Neural cell (in vitro differentiated cells): ENCODE results near the gene MERTK. TPM values are rescaled to one million over a fixed set of nuclear protein-coding genes. Genes with fewer than 3 reads are reported as not detected.

Experiments used
- H2AFZ ChIP-seq: fragments of 200-600, 300-800 bp; sonication (generic), shearing (Covaris generic); 2 replicates; pipeline ENCODE4 v1.6.0; 2014; ENCODE audit warnings: low read depth, mild to moderate bottlenecking, antibody characterized with exemption, low read length, moderate library complexity
- H3F3A ChIP-seq: fragments of 200-600 bp; shearing (Covaris generic); 2 replicates; pipeline ENCODE4 v1.6.1; 2016; ENCODE audit warnings: mild to moderate bottlenecking, moderate library complexity, mixed read lengths, antibody characterized with exemption, low read length; ENCODE audit not compliant: insufficient read depth, poor library complexity, severe bottlenecking
- H3K27ac ChIP-seq: fragments of 200-600, 300-800 bp; sonication (generic), shearing (Covaris generic); 2 replicates; pipeline ENCODE4 v1.5.1; 2014; ENCODE audit warnings: mild to moderate bottlenecking, low read length, moderate library complexity
- H3K27me3 ChIP-seq: fragments of 300-800, 200-600 bp; sonication (generic), shearing (Covaris generic); 2 replicates; pipeline ENCODE4 v1.6.0; 2014; ENCODE audit warnings: mild to moderate bottlenecking, low read depth, low read length, moderate library complexity; ENCODE audit not compliant: insufficient read depth
- H3K36me3 ChIP-seq: fragments of 300-800, 200-600 bp; sonication (generic), shearing (Covaris generic); 2 replicates; pipeline ENCODE4 v1.5.1; 2014; ENCODE audit warnings: mild to moderate bottlenecking, antibody characterized with exemption, low read length, moderate library complexity; ENCODE audit not compliant: insufficient read depth
- H3K4me2 ChIP-seq: fragments of 300-800, 200-600 bp; sonication (generic), shearing (Covaris generic); 2 replicates; pipeline ENCODE4 v1.6.0; 2014; ENCODE audit warnings: mild to moderate bottlenecking, low read length
- H3K4me3 ChIP-seq: fragments of 300-800, 200-600 bp; sonication (generic), shearing (Covaris generic); 2 replicates; pipeline ENCODE4 v1.5.1; 2014; ENCODE audit warnings: mild to moderate bottlenecking, low read length, moderate library complexity
- H3K79me2 ChIP-seq: fragments of 200-600 bp; shearing (Covaris generic); replicated peaks from 2 replicates; pipeline ENCODE4 v1.6.0; 2014; ENCODE audit warnings: mild to moderate bottlenecking, low read length, moderate library complexity; ENCODE audit not compliant: insufficient read depth
- H3K9ac ChIP-seq: fragments of 300-800, 200-600 bp; sonication (generic), shearing (Covaris generic); 2 replicates; pipeline ENCODE4 v1.6.1; 2016; ENCODE audit warnings: mild to moderate bottlenecking, low read length, mixed read lengths
- H3K9me2 ChIP-seq: fragments of 200-600 bp; shearing (Covaris generic); 2 replicates; pipeline ENCODE4 v1.6.1; 2016; ENCODE audit warnings: mild to moderate bottlenecking, low read length, mixed read lengths; ENCODE audit not compliant: insufficient read depth
- H3K9me3 ChIP-seq: fragments of 200-600, 300-800 bp; sonication (generic), shearing (Covaris generic); 2 replicates; pipeline ENCODE4 v1.6.1; 2016; ENCODE audit warnings: mild to moderate bottlenecking, mixed run types, low read length, moderate library complexity, mixed read lengths
- H4K20me1 ChIP-seq: fragments of 200-600 bp; shearing (Covaris generic); 2 replicates; pipeline ENCODE4 v1.6.1; 2016; ENCODE audit warnings: mild to moderate bottlenecking, mixed run types; ENCODE audit not compliant: insufficient read depth
- CTCF ChIP-seq: fragments of 450-650 bp; IDR thresholded peaks from 2 replicates; pipeline ENCODE4 v1.5.1; 2014; ENCODE audit warnings: antibody characterized with exemption, mild to moderate bottlenecking, moderate library complexity; ENCODE audit not compliant: poor library complexity, severe bottlenecking
- EP300 ChIP-seq: fragments of 450-650 bp; conservative IDR thresholded peaks from 2 replicates; pipeline ENCODE4 v1.6.1; 2014; ENCODE audit warnings: antibody characterized with exemption, mild to moderate bottlenecking, moderate library complexity; ENCODE audit not compliant: poor library complexity, severe bottlenecking
- EZH2 ChIP-seq: fragments of 200-600, 300-800 bp; shearing (Covaris generic), sonication (generic); IDR thresholded peaks from 2 replicates; pipeline ENCODE4 v1.6.1; 2014; ENCODE audit warnings: antibody characterized with exemption, low read length, borderline replicate concordance, mild to moderate bottlenecking; ENCODE audit not compliant: insufficient read depth, poor library complexity, severe bottlenecking
- MXI1 ChIP-seq: fragments of 450-650 bp; conservative IDR thresholded peaks from 2 replicates; pipeline ENCODE4 v1.6.1; 2014; ENCODE audit warnings: antibody characterized with exemption, mild to moderate bottlenecking; ENCODE audit not compliant: poor library complexity, severe bottlenecking
- POLR2AphosphoS5 ChIP-seq: IDR thresholded peaks from 2 replicates; pipeline ENCODE4 v1.6.1; 2012
- RAD21 ChIP-seq: fragments of 450-650 bp; conservative IDR thresholded peaks from 2 replicates; pipeline ENCODE4 v1.6.1; 2014; ENCODE audit warnings: antibody characterized with exemption, mild to moderate bottlenecking, moderate library complexity
- REST ChIP-seq: IDR thresholded peaks from 2 replicates; pipeline ENCODE4 v1.6.1; 2012; ENCODE audit warnings: borderline replicate concordance
- SMC3 ChIP-seq: fragments of 450-650 bp; conservative IDR thresholded peaks from 2 replicates; pipeline ENCODE4 v1.6.1; 2014; ENCODE audit warnings: antibody characterized with exemption, mild to moderate bottlenecking, moderate library complexity; ENCODE audit not compliant: poor library complexity
- TAF1 ChIP-seq: IDR thresholded peaks from 2 replicates; pipeline ENCODE4 v1.6.1; 2012; ENCODE audit warnings: low read depth
- polyA plus RNA-seq: library from polyadenylated mRNA; depleted of rRNA; stranded (reverse); fragments of >200 nt; gene quantifications from 2 replicates; pipeline ENCODE4 v1.2.3, GENCODE V29; 2014

The MERTK gene
- polyA plus RNA-seq, 1 donor from 2014 or later = 0.53 TPM

GRCh38 chr2:112027767-112028166, 129.4 kb downstream of the MERTK start:
- H3K27ac ChIP-seq = no peak overlapping the region
- H3F3A ChIP-seq = no peaks in the 10 kb centered on the region
- no peaks in the 10 kb centered on the region for H3K36me3 ChIP-seq
- no peak overlapping the region for H3K4me2 ChIP-seq
- H3K9me2 ChIP-seq = no peaks in the 10 kb centered on the region
- no peak overlapping the region for H3K9ac ChIP-seq
- TF ChIP-seq SMC3 (no peak), EZH2 (no peak), POLR2AphosphoS5 (no peak), CTCF (no peak), TAF1 (no peak), MXI1 (no peak), EP300 (no peak), REST (no peak), RAD21 (no peak)
- no peaks in the 10 kb centered on the region for H3K9me3 ChIP-seq
- no peak overlapping the region for H2AFZ ChIP-seq
- H3K79me2 ChIP-seq = no peaks in the 10 kb centered on the region
- no peaks in the 10 kb centered on the region for H3K27me3 ChIP-seq
- no peaks in the 10 kb centered on the region for H4K20me1 ChIP-seq
- H3K4me3 ChIP-seq = no peak overlapping the region

GRCh38 chr2:112029164-112029563, 130.8 kb downstream of the MERTK start:
- H3K9me2 ChIP-seq = no peaks in the 10 kb centered on the region
- H3K36me3 ChIP-seq = no peaks in the 10 kb centered on the region
- no peaks in the 10 kb centered on the region for H4K20me1 ChIP-seq
- no peak overlapping the region for H3K4me2 ChIP-seq
- H3K79me2 ChIP-seq = no peaks in the 10 kb centered on the region
- H3K9me3 ChIP-seq = no peaks in the 10 kb centered on the region
- TF ChIP-seq TAF1 = no peak
- TF ChIP-seq SMC3 = no peak
- TF ChIP-seq RAD21 = no peak
- no peak for TF ChIP-seq EZH2
- no peak for TF ChIP-seq POLR2AphosphoS5
- no peaks in the 10 kb centered on the region for H3F3A ChIP-seq
- no peak overlapping the region for H2AFZ ChIP-seq
- no peak overlapping the region for H3K9ac ChIP-seq
- no peak overlapping the region for H3K27ac ChIP-seq
- H3K4me3 ChIP-seq = no peak overlapping the region
- H3K27me3 ChIP-seq = no peaks in the 10 kb centered on the region
